Liver (tissue), 9 donors: ENCODE measurements around the gene GPANK1. TPM values are rescaled to one million over a fixed set of nuclear protein-coding genes. Genes with fewer than 3 reads are reported as not detected.

Experiments used
- DNase-seq: peaks from one replicate; pipeline ENCODE4 v3.0.0-alpha.2; 2017; ENCODE audit warnings: low spot score
- H3K27ac ChIP-seq, 2 donors: one replicate each; pipeline ENCODE4 v1.7.0; 2013; ENCODE audit warnings: inconsistent platforms in 2 of 2, low read length in 2 of 2, control low read depth in 1 of 2, low read depth in 1 of 2, mild to moderate bottlenecking in 1 of 2
- H3K27me3 ChIP-seq, 4 donors: one replicate each; pipeline versions ENCODE4 v1.6.1 to v1.7.0; 2013; ENCODE audit warnings: low read length in 3 of 4, inconsistent platforms in 1 of 4, mild to moderate bottlenecking in 1 of 4, moderate library complexity in 1 of 4; ENCODE audit not compliant: control insufficient read depth in 4 of 4, insufficient read depth in 4 of 4
- H3K36me3 ChIP-seq, 4 donors: one replicate each; pipeline versions ENCODE4 v1.6.1 to v1.7.0; 2013; ENCODE audit warnings: low read length in 3 of 4, mild to moderate bottlenecking in 3 of 4, low read depth in 1 of 4, moderate library complexity in 1 of 4; ENCODE audit not compliant: control insufficient read depth in 4 of 4, insufficient read depth in 3 of 4
- H3K4me1 ChIP-seq, 4 donors: one replicate each; pipeline versions ENCODE4 v1.6.1 to v1.7.0; 2013; ENCODE audit warnings: low read length in 3 of 4, mild to moderate bottlenecking in 3 of 4, moderate library complexity in 1 of 4; ENCODE audit not compliant: control insufficient read depth in 4 of 4, insufficient read depth in 4 of 4
- H3K4me3 ChIP-seq, 3 donors: one replicate each; pipeline versions ENCODE4 v1.6.1 to v1.7.0; 2013; ENCODE audit warnings: low read length in 3 of 3, control low read depth in 1 of 3, low read depth in 1 of 3, mild to moderate bottlenecking in 1 of 3
- H3K9ac ChIP-seq, 2 donors: one replicate each; pipeline ENCODE4 v1.7.0; 2013; ENCODE audit warnings: low read length in 2 of 2, mild to moderate bottlenecking in 2 of 2, moderate library complexity in 2 of 2, control low read depth in 1 of 2, low read depth in 1 of 2
- H3K9me3 ChIP-seq, 4 donors: one replicate each; pipeline versions ENCODE4 v1.6.1 to v1.7.0; 2013; ENCODE audit warnings: low read length in 3 of 4; ENCODE audit not compliant: control insufficient read depth in 4 of 4
- ATF3 ChIP-seq: IDR thresholded peaks from 2 replicates; pipeline ENCODE4 v1.6.1; 2016; ENCODE audit warnings: antibody characterized with exemption
- CTCF ChIP-seq: fragments of 150-350 bp; IDR thresholded peaks from 2 replicates; pipeline ENCODE4 v1.5.1; 2017; ENCODE audit warnings: improper control_type of control experiment, low read depth, low read length; ENCODE audit not compliant: missing input control
- EGR1 ChIP-seq, 2 donors: IDR thresholded peaks; 2 replicates each; pipeline ENCODE4 v1.6.1; 2016 to 2018; ENCODE audit warnings: antibody characterized with exemption in 2 of 2, low read depth in 2 of 2
- FOXA1 ChIP-seq: IDR thresholded peaks from 2 replicates; pipeline ENCODE4 v1.6.1; 2016; ENCODE audit warnings: antibody characterized with exemption
- FOXA2 ChIP-seq: IDR thresholded peaks from 2 replicates; pipeline ENCODE4 v1.6.1; 2016; ENCODE audit warnings: antibody characterized with exemption
- GABPA ChIP-seq, 2 donors: IDR thresholded peaks in 1 of 2; conservative IDR thresholded peaks in 1 of 2; 2 replicates each; pipeline ENCODE4 v1.6.1; 2016; ENCODE audit warnings: antibody characterized with exemption in 2 of 2, mild to moderate bottlenecking in 1 of 2, moderate library complexity in 1 of 2
- HNF4A ChIP-seq, 2 donors: conservative IDR thresholded peaks; 2 replicates each; pipeline ENCODE4 v1.6.1; 2016; ENCODE audit warnings: antibody characterized with exemption in 2 of 2, mild to moderate bottlenecking in 2 of 2
- JUND ChIP-seq, 2 donors: IDR thresholded peaks; 2 replicates each; pipeline ENCODE4 v1.6.1; 2016; ENCODE audit warnings: antibody characterized with exemption in 2 of 2
- MAX ChIP-seq: IDR thresholded peaks from 2 replicates; pipeline ENCODE4 v1.6.1; 2016; ENCODE audit warnings: antibody characterized with exemption
- NR2F2 ChIP-seq: IDR thresholded peaks from 2 replicates; pipeline ENCODE4 v1.6.1; 2016; ENCODE audit warnings: antibody characterized with exemption
- RAD21 ChIP-seq, 2 donors: IDR thresholded peaks; 2 replicates each; pipeline ENCODE4 v1.6.1; 2016; ENCODE audit warnings: antibody characterized with exemption in 2 of 2, mild to moderate bottlenecking in 2 of 2
- REST ChIP-seq: IDR thresholded peaks from 2 replicates; pipeline ENCODE4 v1.6.1; 2016; ENCODE audit warnings: antibody characterized with exemption, mild to moderate bottlenecking
- RXRA ChIP-seq, 2 donors: IDR thresholded peaks; 2 replicates each; pipeline ENCODE4 v1.6.1; 2017 to 2018; ENCODE audit warnings: antibody characterized with exemption in 2 of 2, mild to moderate bottlenecking in 1 of 2
- SP1 ChIP-seq: IDR thresholded peaks from 2 replicates; pipeline ENCODE4 v1.6.1; 2018; ENCODE audit warnings: antibody characterized with exemption, mild to moderate bottlenecking
- YY1 ChIP-seq: IDR thresholded peaks from 2 replicates; pipeline ENCODE4 v1.6.1; 2016; ENCODE audit warnings: antibody characterized with exemption, mild to moderate bottlenecking
- ZBTB33 ChIP-seq: IDR thresholded peaks from 2 replicates; pipeline ENCODE4 v1.6.1; 2016; ENCODE audit warnings: antibody characterized with exemption
- WGBS: extraction: QIAGEN DNeasy Blood & Tissue Kit; methylation state at CpG from one replicate; pipeline ENCODE4 v1.1.7; 2013; 5-methylcytosine and 5-hydroxymethylcytosine counted together
- polyA plus RNA-seq, 2 donors: library from polyadenylated mRNA; stranded (reverse) in 1 of 2; unstranded in 1 of 2; fragments of 200-250 nt in 1 of 2; fragments of >200 nt in 1 of 2; fragmentation: Nextera tagmentation in 1 of 2; extraction: Ambion mirVana in 1 of 2; gene quantifications; one replicate each; pipeline versions ENCODE4 v1.2.1 to v1.2.3, GENCODE V29; 2013 to 2015
- total RNA-seq, 2 donors: library from RNA; depleted of rRNA; stranded (reverse); fragments of >200 nt; gene quantifications; one replicate each; pipeline ENCODE4 v1.2.3, GENCODE V29; 2014
- donor health status: healthy.
- donor health status: healthy.
- donor health status: healthy.
- donor health status: healthy.
- donor health status: healthy.

Gene GPANK1
- total and polyA plus RNA-seq, 4 donors, result 7.6 to 13.9 (median 11.2) TPM

- TF ChIP-seq HNF4A (conservative IDR thresholded peaks at IDR 0.05), result no peak
These were observed 37.0 kb downstream of the GPANK1 start (continued) for GRCh38 chr6:31627690-31628287.

GRCh38 chr6:31626952-31627351 is 37.8 kb downstream of the GPANK1 start:
- no peak overlapping the region for H3K9ac ChIP-seq
- no peak overlapping the region for H3K27ac ChIP-seq
- H3K27me3 ChIP-seq, result no peaks in the 10 kb centered on the region
- peaks cover 2 to 4% (median 4%) of the 10 kb centered on the region in 4 donors for H3K4me1 ChIP-seq
- WGBS, result 95% methylated on average over 10 of the region's 10 CpGs
- H3K9me3 ChIP-seq, result no peaks in the 10 kb centered on the region
- TF ChIP-seq MAX (no peak), RXRA (IDR thresholded peaks at IDR 0.05) (no peak), FOXA2 (no peak), ATF3 (no peak), REST (no peak), CTCF (no peak), FOXA1 (no peak), YY1 (no peak), RAD21 (IDR thresholded peaks at IDR 0.05) (no peak)
- no peak for DNase-seq
- H3K36me3 ChIP-seq, result peaks cover 36 to 79% (median 69%) of the 10 kb centered on the region in 4 donors
- no peak overlapping the region for H3K4me3 ChIP-seq

- no peak overlapping the region for H3K27ac ChIP-seq
- no peaks in the 10 kb centered on the region for H3K27me3 ChIP-seq
- peaks cover 21 to 56% (median 52%) of the 10 kb centered on the region in 4 donors for H3K36me3 ChIP-seq
- H3K9me3 ChIP-seq, result no peaks in the 10 kb centered on the region
- peaks cover 4 to 14% (median 7%) of the 10 kb centered on the region in 4 donors for H3K4me1 ChIP-seq
- H3K4me3 ChIP-seq, result no peak overlapping the region
- no peak for DNase-seq
- WGBS, result 96% methylated on average over 10 of the region's 10 CpGs
- no peak overlapping the region for H3K9ac ChIP-seq
- no peak for TF ChIP-seq FOXA1
- TF ChIP-seq ATF3, result no peak
- TF ChIP-seq CTCF, result no peak
- TF ChIP-seq NR2F2, result no peak
- TF ChIP-seq JUND (IDR thresholded peaks at IDR 0.05), result no peak
- TF ChIP-seq GABPA (IDR thresholded peaks at IDR 0.05 in 1 of 2, conservative IDR thresholded peaks at IDR 0.05 in 1 of 2), result no peak
- no peak for TF ChIP-seq FOXA2
- TF ChIP-seq ZBTB33, result no peak
- no peak for TF ChIP-seq RXRA (IDR thresholded peaks at IDR 0.05)
- no peak for TF ChIP-seq SP1
- no peak for TF ChIP-seq RAD21 (IDR thresholded peaks at IDR 0.05)
- TF ChIP-seq YY1, result no peak
- TF ChIP-seq EGR1 (IDR thresholded peaks at IDR 0.05; ENCODE audit: low read depth in 2 of 2), result no peak
- no peak for TF ChIP-seq MAX
These were observed 40.7 kb downstream of the GPANK1 start for GRCh38 chr6:31624070-31624469.
